ENCODE data around the gene GRK6.
A peak's percentile ranks its signal among the peaks of the same experiment; 100 is the strongest.

GRK6 gene

GRCh38 chr5:177427211-177427822 is 841 bp downstream of the GRK6 start:
- DNase-seq: peak in 1 of 2 experiments; percentile 50

GRCh38 chr5:177427919-177428573 is 1.6 kb downstream of the GRK6 start:
- DNase-seq: no peak

DNA sequence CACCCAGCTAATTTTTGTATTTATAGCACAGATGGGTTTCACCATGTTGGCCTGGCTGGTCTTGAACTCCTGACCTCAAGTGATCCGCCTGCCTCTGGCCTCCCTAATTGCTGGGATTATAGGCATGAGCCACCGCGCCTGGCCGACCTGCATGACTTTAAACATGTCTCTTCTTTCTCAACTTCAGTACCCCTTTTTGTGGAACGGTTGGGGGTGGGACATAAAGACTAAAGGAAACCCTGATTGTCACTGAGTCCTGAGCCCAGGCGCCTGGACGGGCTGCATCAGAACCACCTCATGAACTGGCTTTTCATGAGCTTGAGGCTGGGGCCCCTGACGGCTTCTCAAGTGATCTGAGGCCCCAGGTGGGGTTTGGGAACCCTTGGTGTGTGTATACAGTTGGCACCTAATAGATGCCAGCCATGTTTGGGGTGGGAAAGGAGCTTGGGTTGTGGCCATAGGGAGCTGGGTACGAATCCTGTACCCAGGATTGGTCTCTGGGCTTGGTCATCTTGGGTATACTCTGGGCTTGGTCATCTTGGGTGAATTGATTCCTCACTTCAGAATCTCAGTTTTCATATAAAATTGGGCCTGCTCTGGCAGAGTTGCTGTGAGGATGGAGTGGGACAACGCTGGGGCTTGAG is 2.2 kb downstream of the GRK6 start:
- DNase-seq: no peak

DNA sequence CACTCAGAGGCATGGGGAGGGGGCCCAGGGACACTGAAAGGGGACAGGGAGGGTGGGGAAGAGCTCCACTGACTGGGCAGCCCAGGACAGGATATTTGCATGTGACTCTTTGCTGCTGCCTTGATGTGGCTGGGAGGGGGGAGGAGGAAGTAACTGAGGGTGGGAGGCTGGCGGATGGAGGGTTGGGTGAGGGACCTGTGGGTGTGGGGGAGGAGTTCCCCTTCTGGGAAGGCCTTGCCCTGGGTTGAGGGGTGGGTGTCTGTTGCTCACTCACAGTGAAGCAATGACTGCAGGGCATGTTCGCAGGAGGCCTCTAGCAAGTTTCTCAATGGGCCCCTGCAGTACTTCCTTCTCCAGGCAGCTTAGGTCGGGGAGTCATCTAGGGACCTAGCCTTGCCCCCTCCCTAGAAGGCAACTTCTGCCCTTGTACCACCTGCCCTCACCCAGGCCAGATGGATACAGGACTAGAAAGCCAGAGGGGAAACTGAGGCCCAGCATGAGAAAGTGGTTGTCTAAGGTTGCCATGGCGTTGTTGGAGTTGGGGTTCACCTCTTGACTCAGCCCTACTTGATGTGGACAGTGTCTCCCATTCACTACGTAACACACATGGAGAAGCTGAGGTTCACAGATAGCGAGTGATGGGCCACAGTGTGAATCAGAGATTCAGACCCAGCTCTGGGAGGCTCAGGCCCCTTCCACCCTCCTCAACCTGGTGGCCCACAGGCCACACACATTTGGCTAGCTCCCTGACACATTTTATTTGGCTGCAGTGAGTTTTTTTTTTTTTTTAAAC is 3.0 kb downstream of the GRK6 start:
- DNase-seq: peak in 1 of 2 experiments; percentile 36

GRCh38 chr5:177430140-177430951 is 3.9 kb downstream of the GRK6 start:
- no peak for DNase-seq

- no peak for DNase-seq
Measured at GRCh38 chr5:177430972-177431316, 4.5 kb downstream of the GRK6 start.

GRCh38 chr5:177431317-177432142 is 5.1 kb downstream of the GRK6 start:
- no peak for DNase-seq

DNA sequence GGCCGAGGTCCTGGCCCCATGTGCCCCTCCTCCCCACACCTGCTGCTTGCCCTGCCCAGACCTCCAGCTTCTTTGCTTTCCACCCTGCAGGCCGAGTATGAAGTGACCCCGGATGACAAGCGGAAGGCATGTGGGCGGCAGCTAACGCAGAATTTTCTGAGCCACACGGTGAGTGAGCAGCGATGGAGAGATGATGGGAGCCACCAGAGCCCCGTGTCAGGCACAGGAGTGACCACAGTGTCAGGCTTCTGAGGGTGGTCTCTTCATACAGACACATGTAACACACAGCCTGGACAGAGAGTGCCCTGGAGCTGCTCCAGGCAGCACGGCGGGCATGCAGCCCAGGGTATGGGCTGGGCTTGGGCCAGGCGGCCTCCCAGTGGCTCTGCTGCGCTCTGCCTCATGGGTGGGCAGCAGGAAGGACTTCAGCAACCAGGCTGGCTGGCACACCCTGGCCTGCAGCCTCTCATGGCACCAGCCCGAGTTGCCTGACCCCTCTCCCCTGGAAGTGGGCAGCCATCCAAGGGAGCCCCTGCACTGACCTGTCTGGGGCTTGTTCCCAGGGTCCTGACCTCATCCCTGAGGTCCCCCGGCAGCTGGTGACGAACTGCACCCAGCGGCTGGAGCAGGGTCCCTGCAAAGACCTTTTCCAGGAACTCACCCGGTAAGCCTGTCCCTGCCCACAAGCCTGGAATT is 5.8 kb downstream of the GRK6 start:
- no peak for DNase-seq

GRCh38 chr5:177432839-177433657 is 6.6 kb downstream of the GRK6 start:
- no peak for DNase-seq

GRCh38 chr5:177433658-177434217 is 7.3 kb downstream of the GRK6 start:
- no peak for DNase-seq

GRCh38 chr5:177434437-177434836 is 8.0 kb downstream of the GRK6 start:
- DNase-seq: no peak

- DNase-seq: no peak
Measured at GRCh38 chr5:177434942-177435738, 8.7 kb downstream of the GRK6 start.

GRCh38 chr5:177435847-177436536 is 9.5 kb downstream of the GRK6 start:
- DNase-seq: no peak

DNA sequence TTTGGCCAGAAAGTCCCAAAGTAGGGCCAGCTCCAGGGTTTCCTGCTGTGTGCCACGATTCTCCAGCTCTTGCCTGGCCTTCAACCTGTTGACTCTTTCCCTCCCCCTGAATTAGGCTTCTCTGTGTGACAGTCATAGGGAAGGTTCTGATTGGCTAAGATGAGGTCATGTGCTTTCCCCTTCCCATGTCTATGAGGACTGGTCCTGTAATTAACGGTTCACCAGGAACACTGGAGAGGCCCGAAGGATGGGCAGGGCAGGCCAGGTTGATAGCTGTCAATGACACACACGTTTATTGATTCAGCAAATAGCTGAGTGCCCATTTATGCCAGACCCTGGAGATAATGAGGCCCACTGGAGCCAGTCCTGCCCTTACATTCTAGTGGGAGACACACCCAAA is 11.1 kb downstream of the GRK6 start:
- no peak for DNase-seq

DNA sequence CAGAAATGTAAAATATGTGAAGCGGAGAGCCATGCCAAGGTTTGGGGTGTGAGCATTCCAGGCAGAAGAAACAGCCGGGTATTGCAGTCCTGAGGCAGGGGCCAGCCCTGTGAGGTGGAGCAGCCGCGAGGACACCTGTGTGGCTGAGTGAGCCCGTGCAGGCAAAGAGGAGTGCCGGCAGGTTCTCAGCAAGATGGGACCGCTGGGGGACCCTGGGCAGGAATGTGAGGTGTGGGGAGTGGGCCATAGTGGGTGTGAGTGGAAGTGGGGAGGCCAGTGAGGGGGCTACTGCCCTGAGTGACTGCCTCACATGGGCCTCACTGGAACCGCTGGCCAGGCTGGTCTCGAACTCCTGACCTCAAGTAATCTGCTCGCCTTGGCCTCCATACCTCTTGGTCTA is 12.0 kb downstream of the GRK6 start:
- DNase-seq: no peak

GRCh38 chr5:177439518-177440053 is 13.1 kb downstream of the GRK6 start:
- DNase-seq: no peak

DNA sequence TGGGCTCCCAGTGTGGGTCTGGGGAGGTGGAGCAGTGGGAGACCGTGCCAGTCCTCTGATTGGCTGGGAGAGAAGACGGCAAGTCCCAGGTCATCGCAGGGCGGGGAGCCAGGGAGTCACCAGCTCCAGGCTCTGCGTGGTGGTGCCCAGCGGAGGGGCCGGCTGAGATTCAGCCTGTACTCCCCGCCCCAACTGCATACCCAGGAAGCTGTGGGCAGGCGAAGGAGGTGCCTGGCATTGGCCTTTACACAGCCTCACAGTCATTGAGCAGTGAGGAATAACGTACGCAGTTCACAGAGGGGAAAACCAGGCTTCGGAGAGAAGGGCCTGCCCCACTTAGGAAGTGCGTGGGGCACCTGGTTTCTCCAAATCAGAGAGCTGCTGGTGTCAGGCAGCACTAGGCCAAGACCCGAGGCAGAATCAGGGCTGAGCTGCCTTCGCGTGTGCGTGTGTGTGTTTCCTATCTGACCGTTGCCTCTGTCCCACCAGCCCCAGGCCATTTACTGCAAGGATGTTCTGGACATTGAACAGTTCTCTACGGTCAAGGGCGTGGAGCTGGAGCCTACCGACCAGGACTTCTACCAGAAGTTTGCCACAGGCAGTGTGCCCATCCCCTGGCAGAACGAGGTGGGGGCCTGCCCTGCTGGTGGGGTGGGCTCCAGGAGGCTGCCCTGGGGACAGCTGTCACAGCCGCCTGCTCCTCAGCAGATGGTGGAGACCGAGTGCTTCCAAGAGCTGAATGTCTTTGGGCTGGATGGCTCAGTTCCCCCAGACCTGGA is 13.9 kb downstream of the GRK6 start:
- DNase-seq: no peak

Measured in NCI-H526 (cell line).